Neural crest cell (in vitro differentiated cells): ENCODE data around the gene MYLIP. TPM values are rescaled to one million over a fixed set of nuclear protein-coding genes. Genes with fewer than 3 reads are reported as not detected.

ENCODE experiments used
- DNase-seq: peaks from one replicate; pipeline ENCODE4 v3.0.0; 2021; ENCODE audit warnings: low read depth, mixed read lengths, low spot score
- H3K27ac Mint-ChIP-seq: one replicate; pipeline ENCODE4 v1.8.0; 2021; ENCODE audit warnings: mild to moderate bottlenecking, mixed read lengths; ENCODE audit not compliant: unreplicated experiment
- H3K27me3 Mint-ChIP-seq: 2 replicates; pipeline ENCODE4 v1.8.0; 2021; ENCODE audit warnings: low read depth, mild to moderate bottlenecking, mixed read lengths
- H3K36me3 Mint-ChIP-seq: 2 replicates; pipeline ENCODE4 v1.8.0; 2021; ENCODE audit warnings: low read depth, mild to moderate bottlenecking, mixed read lengths
- H3K4me1 Mint-ChIP-seq: 2 replicates; pipeline ENCODE4 v1.8.0; 2021; ENCODE audit warnings: mixed read lengths
- H3K4me3 Mint-ChIP-seq: one replicate; pipeline ENCODE4 v1.8.0; 2021; ENCODE audit warnings: mild to moderate bottlenecking, mixed read lengths
- H3K9me3 Mint-ChIP-seq: 2 replicates; pipeline ENCODE4 v1.8.0; 2021; ENCODE audit warnings: mixed read lengths
- CTCF ChIP-seq: fragments of 200-600 bp; sonication (generic); conservative IDR thresholded peaks from 2 replicates; pipeline ENCODE4 v1.5.0; 2021; ENCODE audit warnings: antibody characterized with exemption, mild to moderate bottlenecking
- total RNA-seq: library from RNA; stranded (reverse); gene quantifications from 2 replicates; pipeline ENCODE4 v1.2.1, GENCODE V29; 2021

MYLIP gene
- total RNA-seq, 1 donor from 2014 or later = 4.5 TPM

DNA sequence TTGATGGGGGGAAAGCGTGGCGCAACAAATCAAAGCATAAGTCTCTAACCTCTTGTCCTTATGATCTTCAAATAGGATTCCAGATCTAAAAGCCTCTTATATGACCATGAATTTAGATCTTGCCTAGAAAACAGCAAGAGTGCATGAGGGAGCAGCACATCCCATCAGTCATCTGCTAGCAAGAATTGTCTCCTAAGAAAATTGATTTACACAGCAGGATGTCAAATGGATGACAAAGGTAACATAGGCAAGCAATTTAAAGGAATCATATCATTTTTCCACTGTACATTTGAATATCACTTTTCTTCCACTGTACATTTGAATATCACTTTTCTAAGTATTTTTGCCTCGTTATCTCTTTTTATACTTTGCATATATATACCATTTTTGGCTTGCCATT, 7.5 kb upstream of the MYLIP start:
- Mint-ChIP-seq H3K27ac (no peak overlapping the region), H3K27me3 (peaks cover 15% of the 10 kb centered on the region), H3K4me3 (no peak overlapping the region), H3K9me3 (no peaks in the 10 kb centered on the region), H3K36me3 (no peaks in the 10 kb centered on the region), H3K4me1 (no peaks in the 10 kb centered on the region)
- DNase-seq = no peak
- no peak for TF ChIP-seq CTCF

DNA sequence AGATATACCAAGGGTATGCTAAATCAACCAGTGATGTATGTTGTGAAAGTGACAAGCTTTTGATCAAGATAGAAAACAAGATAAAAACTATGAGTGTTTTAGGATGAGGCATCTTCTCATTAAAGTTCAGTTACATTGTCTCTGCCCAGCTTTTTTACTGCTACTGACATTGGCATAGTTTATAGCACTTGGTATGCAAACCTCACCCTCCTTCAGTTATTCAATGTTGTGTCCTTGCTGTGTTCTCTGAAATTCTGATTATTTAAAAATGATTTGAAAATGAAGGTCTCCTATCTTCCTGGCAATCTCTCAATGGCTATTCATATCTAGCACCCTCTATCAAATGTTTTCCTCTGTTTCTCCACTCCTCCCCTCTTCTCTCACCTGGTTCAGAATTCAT, 6.7 kb upstream of the MYLIP start:
- no peak for TF ChIP-seq CTCF
- no peaks in the 10 kb centered on the region for H3K9me3 Mint-ChIP-seq

DNA sequence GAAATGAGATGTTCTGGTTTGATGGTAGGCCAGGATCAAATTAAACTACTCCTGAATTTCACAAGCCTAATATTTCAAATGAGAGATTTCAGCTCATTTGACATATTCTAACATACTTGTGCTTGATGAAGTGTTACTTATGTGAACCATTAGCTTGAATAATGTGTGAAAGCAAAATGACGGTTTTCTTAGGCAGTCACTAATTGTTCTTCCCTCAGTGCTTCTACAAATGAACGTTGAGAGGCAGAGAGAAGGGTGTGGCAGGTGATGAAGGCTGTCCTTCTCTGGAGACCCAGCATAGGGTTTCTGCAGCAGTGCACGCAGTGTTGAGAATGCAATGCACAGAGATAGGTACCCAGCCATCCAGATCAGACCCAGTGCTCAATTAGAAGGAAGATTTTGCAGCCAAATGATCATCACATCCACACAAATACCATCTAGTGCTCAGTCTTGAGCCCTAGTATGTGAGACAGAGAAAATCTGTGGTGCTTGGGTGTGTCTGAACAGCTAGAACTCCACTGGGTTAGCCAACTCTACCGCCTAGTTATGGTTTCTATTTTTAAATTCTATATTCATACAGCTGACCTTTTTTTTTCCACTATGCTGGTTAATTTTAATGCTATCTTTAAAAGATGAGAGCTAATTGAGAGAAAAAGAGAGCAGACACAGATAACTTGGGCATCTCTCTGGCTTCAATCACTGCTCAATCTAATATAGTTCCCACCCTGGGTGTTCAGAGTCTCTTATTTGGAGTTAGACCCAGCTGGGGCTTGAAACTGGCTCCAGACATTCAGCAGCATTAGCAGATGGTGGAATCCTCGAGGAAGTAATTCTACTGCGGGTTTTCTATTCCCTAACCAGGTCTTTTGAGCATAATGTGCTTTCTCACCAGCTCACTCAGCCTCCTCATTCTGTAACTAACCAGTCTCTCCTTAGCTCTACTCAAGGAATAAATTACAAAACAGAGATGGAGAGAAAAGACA, 4.4 kb upstream of the MYLIP start:
- no peaks in the 10 kb centered on the region for H3K4me1 Mint-ChIP-seq
- no peaks in the 10 kb centered on the region for H3K9me3 Mint-ChIP-seq
- H3K27me3 Mint-ChIP-seq = peaks cover 30% of the 10 kb centered on the region
- DNase-seq = no peak
- H3K4me3 Mint-ChIP-seq = no peak overlapping the region
- H3K27ac Mint-ChIP-seq = no peak overlapping the region
- H3K36me3 Mint-ChIP-seq = no peaks in the 10 kb centered on the region
- no peak for TF ChIP-seq CTCF

More for the DNA sequence above, 6.7 kb upstream of the MYLIP start:
- Mint-ChIP-seq H3K4me1 (no peaks in the 10 kb centered on the region), H3K27me3 (peaks cover 23% of the 10 kb centered on the region), H3K4me3 (no peak overlapping the region), H3K27ac (no peak overlapping the region), H3K36me3 (no peaks in the 10 kb centered on the region)
- no peak for DNase-seq

- Mint-ChIP-seq H3K36me3 (no peaks in the 10 kb centered on the region), H3K4me1 (peaks cover 15% of the 10 kb centered on the region), H3K9me3 (no peaks in the 10 kb centered on the region), H3K4me3 (no peak overlapping the region), H3K27ac (no peak overlapping the region), H3K27me3 (peaks cover 39% of the 10 kb centered on the region)
- DNase-seq = no peak
- TF ChIP-seq CTCF = no peak
Measured at GRCh38 chr6:16126056-16126455, 2.8 kb upstream of the MYLIP start.

DNA sequence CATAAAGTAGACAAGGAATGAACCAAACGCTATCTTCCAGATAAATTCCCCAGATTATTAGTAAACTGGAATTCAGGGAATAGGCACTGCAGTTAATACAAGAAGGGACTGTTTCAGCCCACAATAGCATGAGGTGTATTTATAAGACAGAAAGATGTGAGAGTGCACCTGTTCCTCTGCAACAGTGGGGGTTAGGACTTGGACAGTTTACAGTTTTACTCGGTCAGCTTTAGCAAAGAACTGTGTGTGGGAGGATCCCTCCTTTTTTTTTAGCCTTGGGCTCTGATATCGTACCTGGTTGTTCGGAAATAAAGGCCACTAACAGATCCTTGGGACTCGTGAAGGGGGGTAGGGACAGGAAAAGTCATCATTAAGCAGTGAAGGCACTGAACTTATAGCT, 2.0 kb upstream of the MYLIP start:
- Mint-ChIP-seq H3K4me3 (peak overlapping the region; percentile 5), H3K4me1 (peaks cover 21% of the 10 kb centered on the region), H3K27ac (no peak overlapping the region), H3K27me3 (peaks cover 38% of the 10 kb centered on the region), H3K36me3 (no peaks in the 10 kb centered on the region), H3K9me3 (no peaks in the 10 kb centered on the region)
- TF ChIP-seq CTCF = no peak
- no peak for DNase-seq
